Diencephalon (tissue), 1 donor: ENCODE measurements around the gene IVL. TPM values are rescaled to one million over a fixed set of nuclear protein-coding genes. Genes with fewer than 3 reads are reported as not detected.

Source experiments
- total RNA-seq: library from RNA; depleted of rRNA; stranded (reverse); fragments of >200 nt; gene quantifications from one replicate; pipeline ENCODE4 v1.2.3, GENCODE V29; 2014

Gene IVL, protein sequence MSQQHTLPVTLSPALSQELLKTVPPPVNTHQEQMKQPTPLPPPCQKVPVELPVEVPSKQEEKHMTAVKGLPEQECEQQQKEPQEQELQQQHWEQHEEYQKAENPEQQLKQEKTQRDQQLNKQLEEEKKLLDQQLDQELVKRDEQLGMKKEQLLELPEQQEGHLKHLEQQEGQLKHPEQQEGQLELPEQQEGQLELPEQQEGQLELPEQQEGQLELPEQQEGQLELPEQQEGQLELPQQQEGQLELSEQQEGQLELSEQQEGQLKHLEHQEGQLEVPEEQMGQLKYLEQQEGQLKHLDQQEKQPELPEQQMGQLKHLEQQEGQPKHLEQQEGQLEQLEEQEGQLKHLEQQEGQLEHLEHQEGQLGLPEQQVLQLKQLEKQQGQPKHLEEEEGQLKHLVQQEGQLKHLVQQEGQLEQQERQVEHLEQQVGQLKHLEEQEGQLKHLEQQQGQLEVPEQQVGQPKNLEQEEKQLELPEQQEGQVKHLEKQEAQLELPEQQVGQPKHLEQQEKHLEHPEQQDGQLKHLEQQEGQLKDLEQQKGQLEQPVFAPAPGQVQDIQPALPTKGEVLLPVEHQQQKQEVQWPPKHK
- total RNA-seq: not detected

DNA sequence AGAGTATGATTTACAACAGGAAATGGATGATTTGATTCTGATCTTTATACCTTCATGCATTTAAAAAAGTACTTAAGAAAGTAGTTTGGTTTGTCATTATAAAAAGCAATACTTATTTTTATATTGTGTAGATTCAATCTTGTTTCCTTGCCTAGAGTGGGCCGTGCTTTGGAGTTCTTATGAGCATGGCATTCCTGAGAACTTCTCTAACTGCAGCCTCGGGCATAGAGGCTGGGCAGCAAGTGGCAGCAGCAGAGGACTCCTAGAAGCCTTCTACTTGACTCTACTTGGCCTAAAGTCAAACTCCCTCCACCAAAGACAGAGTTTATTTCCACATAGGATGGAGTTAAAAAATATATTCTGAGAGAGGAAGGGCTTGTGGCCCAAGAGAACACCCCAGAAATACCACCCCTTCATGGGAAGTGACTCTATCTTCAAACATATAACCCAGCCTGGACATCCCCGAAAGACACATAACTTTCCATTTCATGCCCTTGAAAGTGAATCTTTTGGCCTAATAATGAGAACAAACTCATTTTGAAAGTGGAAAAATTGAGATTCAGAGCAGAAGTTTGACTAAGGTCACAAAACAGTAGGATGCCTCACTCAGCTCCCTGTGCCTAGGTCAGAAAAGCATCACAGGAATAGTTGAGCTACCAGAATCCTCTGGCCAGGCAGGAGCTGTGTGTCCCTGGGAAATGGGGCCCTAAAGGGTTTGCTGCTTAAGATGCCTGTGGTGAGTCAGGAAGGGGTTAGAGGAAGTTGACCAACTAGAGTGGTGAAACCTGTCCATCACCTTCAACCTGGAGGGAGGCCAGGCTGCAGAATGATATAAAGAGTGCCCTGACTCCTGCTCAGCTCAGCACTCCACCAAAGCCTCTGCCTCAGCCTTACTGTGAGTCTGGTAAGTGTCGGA lies at the start of gene IVL:
TSS of gene IVL (plus strand) at position 861 of the 916 bp plus-strand sequence. CDS start 1,252 bp downstream, outside the sequence.

DNA sequence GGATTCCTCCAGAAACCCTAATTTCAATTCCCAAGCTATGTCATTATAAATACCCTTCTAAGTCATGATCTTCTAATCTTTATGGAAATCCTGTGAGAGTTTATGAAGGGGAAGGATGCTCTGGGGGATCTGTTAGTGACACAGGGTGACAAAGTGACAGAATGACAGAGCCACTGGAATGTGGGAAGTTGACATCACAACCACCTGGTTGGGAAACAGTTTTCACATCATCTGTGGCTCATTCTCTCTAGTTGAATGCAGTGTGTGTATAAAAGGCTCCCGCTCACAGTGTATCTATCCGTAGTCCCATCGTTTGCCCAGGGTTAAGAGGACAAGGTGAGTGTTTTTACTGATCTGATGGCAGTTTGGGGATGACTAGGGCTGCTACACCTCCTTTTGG lies 48.6 kb upstream of the IVL start, which contains the start of gene LCE7A:
TSS of gene LCE7A (plus strand) at position 301 of the 400 bp plus-strand sequence. CDS start 702 bp downstream, outside the sequence.

DNA sequence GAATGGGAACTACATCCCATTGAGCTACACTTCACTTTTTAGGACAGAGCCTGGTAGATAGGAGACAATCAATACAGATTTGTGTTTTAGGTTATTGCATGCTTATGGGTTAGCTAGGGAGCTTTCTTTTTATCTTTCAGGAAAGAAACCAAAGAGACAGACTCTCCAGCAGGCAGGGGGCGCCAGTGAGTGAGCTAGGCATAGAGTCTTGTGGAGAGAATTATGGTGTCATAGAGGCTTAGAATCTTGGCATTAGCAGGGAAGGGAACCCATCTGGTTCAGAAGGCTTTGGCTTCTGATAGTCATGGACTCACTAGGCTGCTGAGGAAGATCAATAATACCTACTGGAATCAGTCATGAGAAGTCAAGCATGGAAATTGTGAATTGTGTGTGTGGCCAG lies 30.3 kb upstream of the IVL start, which contains the start of gene SMCP:
TSS of gene SMCP (plus strand) at position 281 of the 400 bp plus-strand sequence. CDS start 6,101 bp downstream, outside the sequence.

DNA sequence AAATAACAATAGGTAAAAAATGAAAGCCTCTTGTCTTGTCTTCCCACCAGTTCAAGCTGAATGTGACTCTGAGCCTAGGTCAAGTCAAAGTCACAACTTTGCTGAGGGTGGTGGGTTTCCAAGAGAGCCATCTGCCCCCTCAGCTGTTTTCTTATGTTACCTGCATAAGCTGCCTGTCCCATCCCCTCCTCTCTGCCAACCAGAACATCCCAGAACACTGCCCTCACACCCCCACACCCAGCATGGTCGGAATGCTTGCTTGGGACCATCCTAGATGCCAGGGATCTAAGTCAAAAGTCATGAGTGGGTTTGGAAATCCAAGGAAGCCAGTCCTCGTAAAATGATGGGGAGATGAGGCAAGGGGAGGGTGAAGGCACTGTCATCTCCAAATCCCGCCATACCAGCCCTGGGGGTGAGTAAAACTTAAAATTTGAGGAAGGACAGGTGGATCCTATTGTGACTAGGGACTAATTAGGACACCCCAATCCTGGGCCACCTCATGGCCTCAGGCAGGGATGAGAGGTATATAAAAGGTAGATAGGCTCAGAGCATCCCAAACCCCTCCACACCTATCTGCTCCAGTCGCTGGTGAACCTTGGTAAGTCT lies 38.4 kb downstream of the IVL start, which contains the start of gene SPRR5:
TSS of gene SPRR5 (plus strand) at position 556 of the 606 bp plus-strand sequence. CDS start 1,349 bp downstream, outside the sequence.

Other genes with a start within 250 kb of the IVL start
- not detected for gene LCE2D, start 245.2 kb upstream of the IVL start, total RNA-seq
- gene LCE2C, start 233.3 kb upstream of the IVL start, total RNA-seq: not detected
- not detected for gene LCE2B, start 222.4 kb upstream of the IVL start, total RNA-seq
- gene LCE2A, start 210.2 kb upstream of the IVL start, total RNA-seq: not detected
- not detected for gene LCE4A, start 200.4 kb upstream of the IVL start, total RNA-seq
- not detected for gene KPRP, start 150.5 kb upstream of the IVL start, total RNA-seq
- not detected for gene LCE1F, start 133.4 kb upstream of the IVL start, total RNA-seq
- not detected for gene LCE1E, start 122.3 kb upstream of the IVL start, total RNA-seq
- gene LCE1D, start 111.8 kb upstream of the IVL start, total RNA-seq: not detected
- not detected for gene LCE1C, start 101.9 kb upstream of the IVL start, total RNA-seq
- not detected for gene LCE1B, start 96.6 kb upstream of the IVL start, total RNA-seq
- gene LCE1A, start 81.1 kb upstream of the IVL start, total RNA-seq: not detected
- gene LCE6A, start 65.7 kb upstream of the IVL start, total RNA-seq: not detected
- not detected for gene LCE7A, start 48.5 kb upstream of the IVL start, total RNA-seq
- gene SMCP, start 30.2 kb upstream of the IVL start, total RNA-seq: not detected
- gene SPRR5, start 38.7 kb downstream of the IVL start, total RNA-seq: not detected
- gene SPRR4, start 62.1 kb downstream of the IVL start, total RNA-seq: not detected
- gene SPRR1A, start 75.5 kb downstream of the IVL start, total RNA-seq: not detected
- gene SPRR3, start 93.2 kb downstream of the IVL start, total RNA-seq: not detected
- not detected for gene SPRR1B, start 122.7 kb downstream of the IVL start, total RNA-seq
- gene SPRR2D, start 132.6 kb downstream of the IVL start, total RNA-seq: not detected
- not detected for gene SPRR2A, start 149.0 kb downstream of the IVL start, total RNA-seq
- gene SPRR2B, start 163.1 kb downstream of the IVL start, total RNA-seq: not detected
- gene SPRR2E, start 186.0 kb downstream of the IVL start, total RNA-seq: not detected
- not detected for gene SPRR2F, start 205.0 kb downstream of the IVL start, total RNA-seq
- not detected for gene SPRR2G, start 242.3 kb downstream of the IVL start, total RNA-seq